ENCODE measurements around the gene IGF2BP2.

IGF2BP2 gene

DNA sequence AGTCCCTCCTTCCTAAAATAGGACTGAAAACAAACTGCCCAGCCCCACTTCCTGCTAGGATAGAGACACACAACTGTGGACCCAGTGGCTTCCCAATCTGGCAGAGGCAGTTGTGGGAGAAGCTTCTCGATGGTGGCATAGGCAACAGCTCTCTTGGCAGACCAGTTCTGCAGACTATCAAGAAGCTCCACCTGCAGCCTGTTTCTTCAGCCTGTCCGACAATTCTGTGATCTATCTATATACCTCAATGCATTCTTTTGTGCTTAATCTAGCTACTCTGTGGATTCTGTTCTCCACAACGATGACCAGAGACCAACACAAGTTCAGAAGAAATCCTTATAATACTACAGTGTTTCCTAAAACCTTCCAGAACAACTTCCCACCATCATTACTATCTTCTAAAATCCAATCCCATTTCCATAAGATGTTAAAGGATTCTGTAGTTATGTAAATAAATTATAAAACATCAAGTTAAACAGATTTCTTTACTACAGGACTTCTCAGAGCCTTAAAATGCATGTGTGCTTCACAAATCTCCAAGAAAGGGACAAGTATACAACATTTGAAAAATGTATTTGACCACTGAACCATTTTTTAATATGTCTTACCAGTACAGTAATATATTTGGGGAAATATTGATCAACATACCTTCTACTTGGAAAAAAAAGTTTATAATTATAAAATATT is 57.7 kb downstream of the IGF2BP2 start:
- H3K4me3 ChIP-seq (ENCODE audit: low read depth, low read length), result no peak overlapping the region
- in situ Hi-C loops (cut with HindIII; ENCODE audit: low sequenced_read_pairs), result no loop called here
- TF ChIP-seq, protein P1, sequence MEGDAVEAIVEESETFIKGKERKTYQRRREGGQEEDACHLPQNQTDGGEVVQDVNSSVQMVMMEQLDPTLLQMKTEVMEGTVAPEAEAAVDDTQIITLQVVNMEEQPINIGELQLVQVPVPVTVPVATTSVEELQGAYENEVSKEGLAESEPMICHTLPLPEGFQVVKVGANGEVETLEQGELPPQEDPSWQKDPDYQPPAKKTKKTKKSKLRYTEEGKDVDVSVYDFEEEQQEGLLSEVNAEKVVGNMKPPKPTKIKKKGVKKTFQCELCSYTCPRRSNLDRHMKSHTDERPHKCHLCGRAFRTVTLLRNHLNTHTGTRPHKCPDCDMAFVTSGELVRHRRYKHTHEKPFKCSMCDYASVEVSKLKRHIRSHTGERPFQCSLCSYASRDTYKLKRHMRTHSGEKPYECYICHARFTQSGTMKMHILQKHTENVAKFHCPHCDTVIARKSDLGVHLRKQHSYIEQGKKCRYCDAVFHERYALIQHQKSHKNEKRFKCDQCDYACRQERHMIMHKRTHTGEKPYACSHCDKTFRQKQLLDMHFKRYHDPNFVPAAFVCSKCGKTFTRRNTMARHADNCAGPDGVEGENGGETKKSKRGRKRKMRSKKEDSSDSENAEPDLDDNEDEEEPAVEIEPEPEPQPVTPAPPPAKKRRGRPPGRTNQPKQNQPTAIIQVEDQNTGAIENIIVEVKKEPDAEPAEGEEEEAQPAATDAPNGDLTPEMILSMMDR (IDR thresholded peaks at IDR 0.05; ENCODE audit: low read depth, low read length), result no peak
- no peak for DNase-seq (ENCODE audit: low read depth, low spot score)

DNA sequence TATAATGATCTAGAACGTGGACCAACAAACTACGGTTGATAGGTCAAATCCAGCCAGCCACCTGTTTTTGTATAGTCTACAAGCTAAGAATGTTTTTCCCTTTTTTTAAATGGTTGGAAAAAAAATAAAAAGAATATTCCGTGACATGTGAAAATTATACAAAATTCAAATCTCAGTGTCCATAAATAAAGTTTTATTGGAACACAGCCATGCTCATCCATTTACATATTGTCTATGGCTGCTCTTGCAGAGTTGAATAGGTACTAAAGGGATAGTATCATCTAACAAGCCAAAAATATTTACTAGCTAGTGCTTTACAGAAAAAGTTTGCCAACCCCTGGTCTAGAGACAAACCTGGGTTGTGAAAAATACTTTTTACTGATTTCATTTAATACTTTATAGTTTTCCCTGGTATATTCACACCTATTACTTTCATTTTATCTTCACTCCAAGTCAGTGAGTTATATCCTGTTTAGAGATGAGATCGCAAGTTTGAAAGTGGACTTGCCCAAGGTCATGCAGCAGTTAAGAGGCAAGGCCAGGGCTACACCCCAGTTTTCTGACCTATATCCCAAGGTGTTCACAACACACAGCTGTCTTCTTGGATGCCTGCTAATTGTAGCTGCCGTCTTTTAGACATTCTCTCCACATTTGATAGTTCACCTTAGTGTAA is 58.4 kb downstream of the IGF2BP2 start:
- TF ChIP-seq, protein P1 (IDR thresholded peaks at IDR 0.05; ENCODE audit: low read depth, low read length), result no peak
- no peak overlapping the region for H3K4me3 ChIP-seq (ENCODE audit: low read depth, low read length)
- DNase-seq (ENCODE audit: low read depth, low spot score), result no peak
- in situ Hi-C loops (cut with HindIII; ENCODE audit: low sequenced_read_pairs), result no loop called here

DNA sequence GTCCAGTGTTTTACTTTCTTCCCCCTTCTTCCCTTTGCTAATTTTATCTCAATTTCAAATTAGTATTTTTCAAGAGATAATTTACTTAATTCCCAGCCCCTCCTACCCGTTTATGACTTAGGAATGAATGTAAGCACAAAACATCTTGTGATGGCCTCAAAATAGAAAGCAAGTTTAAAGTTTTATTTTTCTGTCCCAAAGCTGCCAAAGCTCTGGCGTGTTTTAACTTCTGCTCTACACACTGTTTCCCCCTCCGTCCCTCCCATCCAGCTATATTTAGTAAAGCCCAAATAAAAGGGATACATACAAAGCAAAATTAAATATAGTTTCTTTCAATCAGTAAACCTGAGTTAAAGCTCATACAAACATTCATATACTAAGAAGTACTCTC is 59.9 kb downstream of the IGF2BP2 start:
- no peak for DNase-seq (ENCODE audit: low read depth, low spot score)
- TF ChIP-seq, protein P1 (IDR thresholded peaks at IDR 0.05; ENCODE audit: low read depth, low read length), result no peak
- H3K4me3 ChIP-seq (ENCODE audit: low read depth, low read length), result no peak overlapping the region
- in situ Hi-C loops (cut with HindIII; ENCODE audit: low sequenced_read_pairs), result no loop called here

DNA sequence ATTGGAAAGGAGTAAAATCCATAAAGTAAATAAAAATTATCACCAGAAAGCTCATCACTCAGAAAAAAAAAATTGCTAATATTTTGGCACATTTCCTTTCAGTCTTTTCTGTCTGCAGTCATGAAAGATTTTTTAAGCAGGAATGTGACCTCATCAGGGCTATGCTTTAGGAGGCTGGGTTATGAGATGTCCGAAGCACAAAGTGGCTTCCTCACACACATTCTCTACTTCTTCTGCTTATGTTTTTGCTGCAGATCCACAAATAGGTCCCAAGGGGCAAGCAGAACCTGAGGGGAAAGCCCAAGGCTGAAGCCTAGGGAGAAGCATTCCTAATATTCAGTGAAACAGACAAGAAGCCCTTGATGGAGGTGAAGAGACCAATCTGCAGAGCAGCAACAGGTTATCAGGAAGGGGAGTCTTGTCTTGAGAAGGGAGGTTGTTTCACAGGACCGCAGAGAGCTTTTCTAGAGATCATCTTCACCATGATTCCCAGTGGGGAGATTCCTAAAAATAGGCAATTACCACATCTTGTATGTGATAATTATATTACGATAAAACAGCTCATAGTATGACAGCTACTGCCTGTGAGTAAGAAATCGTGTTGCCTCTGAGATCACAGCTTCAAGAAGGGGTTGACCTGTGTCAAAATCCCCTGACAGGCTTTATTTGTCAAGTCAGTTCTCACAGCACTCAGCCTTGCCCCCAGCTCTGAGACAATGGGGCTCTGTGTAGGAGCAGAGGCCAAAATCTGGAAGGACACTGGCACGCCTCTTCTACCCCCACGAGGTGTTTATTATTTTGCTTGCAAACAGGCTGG is 60.5 kb downstream of the IGF2BP2 start:
- in situ Hi-C loops (cut with HindIII; ENCODE audit: low sequenced_read_pairs), result no loop called here
- TF ChIP-seq, protein P1 (IDR thresholded peaks at IDR 0.05; ENCODE audit: low read depth, low read length), result no peak
- no peak overlapping the region for H3K4me3 ChIP-seq (ENCODE audit: low read depth, low read length)
- no peak for DNase-seq (ENCODE audit: low read depth, low spot score)

DNA sequence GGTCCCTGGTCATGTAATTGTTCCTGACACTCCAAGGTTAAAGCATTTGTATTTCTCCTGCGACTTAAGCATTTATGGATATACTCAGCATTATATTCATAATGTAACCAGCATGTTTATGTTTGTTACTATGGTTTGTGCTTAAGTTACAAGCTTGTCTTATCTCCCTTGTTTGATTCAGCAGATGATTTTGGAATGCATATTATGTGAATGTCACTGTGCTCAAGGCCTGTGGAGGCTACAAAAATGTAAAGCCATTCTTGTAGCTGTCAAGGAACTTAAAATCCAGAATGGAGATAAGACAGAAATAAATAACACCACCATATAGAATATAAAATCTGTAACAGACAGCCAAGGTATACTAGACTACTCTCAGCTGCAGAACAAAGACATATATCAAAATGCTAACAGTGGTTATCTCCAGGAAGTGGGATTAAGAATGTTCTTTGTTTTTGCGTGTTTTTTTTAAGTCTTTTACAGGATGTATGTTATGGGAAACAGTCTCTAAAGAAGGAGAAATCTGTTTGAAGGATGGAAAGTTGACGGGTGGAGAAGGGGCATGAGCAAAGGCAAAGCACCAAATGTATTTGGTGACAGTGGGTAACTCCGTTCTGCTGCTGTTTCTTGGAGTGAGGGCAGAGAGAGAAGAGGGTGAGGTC is 61.4 kb downstream of the IGF2BP2 start:
- TF ChIP-seq, protein P1 (IDR thresholded peaks at IDR 0.05; ENCODE audit: low read depth, low read length), result no peak
- in situ Hi-C loops (cut with HindIII; ENCODE audit: low sequenced_read_pairs), result no loop called here
- no peak for DNase-seq (ENCODE audit: low read depth, low spot score)
- H3K4me3 ChIP-seq (ENCODE audit: low read depth, low read length), result no peak overlapping the region

DNA sequence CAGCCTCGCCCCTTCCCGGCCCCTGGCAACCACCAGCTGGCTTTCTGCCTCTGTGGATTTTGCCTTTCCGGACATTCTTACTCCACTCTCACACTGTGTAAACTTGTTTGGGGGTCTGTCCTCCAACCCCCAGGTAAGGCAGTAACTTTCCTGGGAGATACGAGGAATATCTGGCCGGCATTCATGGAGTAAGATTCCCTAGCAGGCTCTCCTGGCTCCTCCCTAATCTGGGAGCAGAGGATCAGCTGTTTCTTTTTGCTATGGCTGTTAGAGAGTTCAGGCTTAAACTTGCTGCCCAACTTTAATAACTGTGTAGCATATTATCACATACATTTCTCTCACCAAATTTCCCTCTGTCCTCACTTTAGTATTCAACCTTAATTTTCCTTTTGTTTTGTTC is 64.3 kb downstream of the IGF2BP2 start:
- no peak for DNase-seq (ENCODE audit: low read depth, low spot score)
- in situ Hi-C loops (cut with HindIII; ENCODE audit: low sequenced_read_pairs), result no loop called here
- TF ChIP-seq, protein P1 (IDR thresholded peaks at IDR 0.05; ENCODE audit: low read depth, low read length), result no peak
- H3K4me3 ChIP-seq (ENCODE audit: low read depth, low read length), result no peak overlapping the region

Data from astrocyte of the spinal cord (primary cell).